ENCODE measurements around the gene PSMA6.
"Not testable (repeated sequence)": the region's sequence is repeated elsewhere in the genome, so short reads cannot be mapped to it uniquely, and the experiment has no call there.

The PSMA6 gene

GRCh38 chr14:35319509-35319908 lies 27.3 kb downstream of the PSMA6 start:
- Mint-ChIP-seq H3K9me3 (no peaks in the 10 kb centered on the region), H3K4me1 (ENCODE audit: low read depth) (peaks cover 15% of the 10 kb centered on the region), H3K4me3 (no peak overlapping the region), H3K36me3 (ENCODE audit: low read depth) (peaks cover 31% of the 10 kb centered on the region), H3K27ac (no peak overlapping the region), H3K27me3 (ENCODE audit: low read depth) (no peaks in the 10 kb centered on the region)

GRCh38 chr14:35320472-35320871 lies 28.3 kb downstream of the PSMA6 start:
- H3K36me3 Mint-ChIP-seq (ENCODE audit: low read depth) = peaks cover 23% of the 10 kb centered on the region
- no peak overlapping the region for H3K27ac Mint-ChIP-seq
- H3K9me3 Mint-ChIP-seq = no peaks in the 10 kb centered on the region
- peaks cover 9% of the 10 kb centered on the region for H3K4me1 Mint-ChIP-seq (ENCODE audit: low read depth)
- no peak overlapping the region for H3K4me3 Mint-ChIP-seq
- no peaks in the 10 kb centered on the region for H3K27me3 Mint-ChIP-seq (ENCODE audit: low read depth)

- no peaks in the 10 kb centered on the region for H3K36me3 Mint-ChIP-seq (ENCODE audit: low read depth)
- H3K27me3 Mint-ChIP-seq (ENCODE audit: low read depth) = no peaks in the 10 kb centered on the region
- H3K9me3 Mint-ChIP-seq = no peaks in the 10 kb centered on the region
- H3K27ac Mint-ChIP-seq = no peak overlapping the region
- H3K4me3 Mint-ChIP-seq = no peak overlapping the region
- H3K4me1 Mint-ChIP-seq (ENCODE audit: low read depth) = no peaks in the 10 kb centered on the region
Observed at GRCh38 chr14:35326375-35326774, 34.2 kb downstream of the PSMA6 start.

GRCh38 chr14:35331605-35332516 lies 39.7 kb downstream of the PSMA6 start:
- Mint-ChIP-seq H3K9me3 (no peaks in the 10 kb centered on the region), H3K36me3 (ENCODE audit: low read depth) (no peaks in the 10 kb centered on the region), H3K27me3 (ENCODE audit: low read depth) (no peaks in the 10 kb centered on the region), H3K4me1 (ENCODE audit: low read depth) (peaks cover 28% of the 10 kb centered on the region), H3K27ac (peak overlapping the region; percentile 91), H3K4me3 (no peak overlapping the region)

- Mint-ChIP-seq H3K9me3 (no peaks in the 10 kb centered on the region), H3K4me3 (peak overlapping the region; percentile 65), H3K4me1 (ENCODE audit: low read depth) (peaks cover 28% of the 10 kb centered on the region), H3K27ac (peak overlapping the region; percentile 91), H3K27me3 (ENCODE audit: low read depth) (no peaks in the 10 kb centered on the region), H3K36me3 (ENCODE audit: low read depth) (no peaks in the 10 kb centered on the region)
Observed at GRCh38 chr14:35332517-35333263, 40.5 kb downstream of the PSMA6 start.

- Mint-ChIP-seq H3K4me1 (ENCODE audit: low read depth) (peaks cover 28% of the 10 kb centered on the region), H3K36me3 (ENCODE audit: low read depth) (no peaks in the 10 kb centered on the region), H3K27me3 (ENCODE audit: low read depth) (no peaks in the 10 kb centered on the region), H3K4me3 (peak overlapping the region; percentile 65), H3K27ac (peak overlapping the region; percentile 91), H3K9me3 (no peaks in the 10 kb centered on the region)
Observed at GRCh38 chr14:35333264-35333730, 41.1 kb downstream of the PSMA6 start.

- Mint-ChIP-seq H3K27ac (peak overlapping the region; percentile 91), H3K4me3 (peak overlapping the region; percentile 17), H3K27me3 (ENCODE audit: low read depth) (no peaks in the 10 kb centered on the region), H3K9me3 (no peaks in the 10 kb centered on the region), H3K4me1 (ENCODE audit: low read depth) (peaks cover 28% of the 10 kb centered on the region), H3K36me3 (ENCODE audit: low read depth) (no peaks in the 10 kb centered on the region)
Observed at GRCh38 chr14:35333797-35334743, 41.9 kb downstream of the PSMA6 start.

- H3K4me1 Mint-ChIP-seq (ENCODE audit: low read depth) = peaks cover 38% of the 10 kb centered on the region
- no peak overlapping the region for H3K4me3 Mint-ChIP-seq
- H3K36me3 Mint-ChIP-seq (ENCODE audit: low read depth) = no peaks in the 10 kb centered on the region
- no peak overlapping the region for H3K27ac Mint-ChIP-seq
- no peaks in the 10 kb centered on the region for H3K9me3 Mint-ChIP-seq
- no peaks in the 10 kb centered on the region for H3K27me3 Mint-ChIP-seq (ENCODE audit: low read depth)
Observed at GRCh38 chr14:35335388-35336092, 43.4 kb downstream of the PSMA6 start.

- peaks cover 38% of the 10 kb centered on the region for H3K4me1 Mint-ChIP-seq (ENCODE audit: low read depth)
- peak overlapping the region; percentile 20 for H3K27ac Mint-ChIP-seq
- H3K36me3 Mint-ChIP-seq (ENCODE audit: low read depth); H3K4me3 Mint-ChIP-seq; H3K27me3 Mint-ChIP-seq (ENCODE audit: low read depth); H3K9me3 Mint-ChIP-seq: not testable (repeated sequence)
Observed at GRCh38 chr14:35336171-35336493, 44.0 kb downstream of the PSMA6 start.

GRCh38 chr14:35336494-35337268 lies 44.5 kb downstream of the PSMA6 start:
- H3K27me3 Mint-ChIP-seq (ENCODE audit: low read depth) = no peaks in the 10 kb centered on the region
- no peaks in the 10 kb centered on the region for H3K9me3 Mint-ChIP-seq
- H3K36me3 Mint-ChIP-seq (ENCODE audit: low read depth) = no peaks in the 10 kb centered on the region
- peaks cover 39% of the 10 kb centered on the region for H3K4me1 Mint-ChIP-seq (ENCODE audit: low read depth)
- H3K4me3 Mint-ChIP-seq = no peak overlapping the region
- peak overlapping the region; percentile 20 for H3K27ac Mint-ChIP-seq

GRCh38 chr14:35337269-35338255 lies 45.4 kb downstream of the PSMA6 start:
- Mint-ChIP-seq H3K36me3 (ENCODE audit: low read depth) (no peaks in the 10 kb centered on the region), H3K27me3 (ENCODE audit: low read depth) (no peaks in the 10 kb centered on the region), H3K9me3 (no peaks in the 10 kb centered on the region), H3K27ac (no peak overlapping the region), H3K4me3 (no peak overlapping the region), H3K4me1 (ENCODE audit: low read depth) (peaks cover 31% of the 10 kb centered on the region)

- Mint-ChIP-seq H3K4me3 (no peak overlapping the region), H3K36me3 (ENCODE audit: low read depth) (no peaks in the 10 kb centered on the region), H3K9me3 (no peaks in the 10 kb centered on the region), H3K27me3 (ENCODE audit: low read depth) (no peaks in the 10 kb centered on the region), H3K4me1 (ENCODE audit: low read depth) (peaks cover 18% of the 10 kb centered on the region), H3K27ac (no peak overlapping the region)
Observed at GRCh38 chr14:35338731-35339405, 46.7 kb downstream of the PSMA6 start.
